SK-N-SH (cell line): ENCODE data around the gene RMDN3. TPM values are rescaled to one million over a fixed set of nuclear protein-coding genes. Genes with fewer than 3 reads are reported as not detected.

Experiments used
- CTCF ChIA-PET: fragments of 300-600, 350-600 bp; formaldehyde crosslinking; extraction: SDS; loops from one replicate; lab custom pipeline; 2021; lab: Yijun Ruan, JAX
- POLR2A ChIA-PET: fragments of 350-600 bp; sonication (Branson Sonifier 250); formaldehyde crosslinking; extraction: SDS; loops from one replicate; lab custom pipeline; 2020; ENCODE audit warnings: antibody characterized with exemption, inconsistent platforms; lab: Yijun Ruan, JAX
- DNase-seq: peaks from one replicate; pipeline ENCODE4 v3.0.0; 2012
- H2AFZ ChIP-seq: fragments of 200-600 bp; sonication (generic); 2 replicates; pipeline ENCODE4 v1.8.1; 2016; ENCODE audit warnings: antibody characterized with exemption, mild to moderate bottlenecking, low read depth
- H3F3A ChIP-seq: fragments of 200-600 bp; sonication (generic); replicated peaks from 2 replicates; pipeline ENCODE3; 2016; ENCODE audit warnings: antibody characterized with exemption, mild to moderate bottlenecking; ENCODE audit not compliant: insufficient read depth
- H3K27ac ChIP-seq, 2 experiments: fragments of 200-500 bp in 1 of 2; fragments of 200-600 bp in 1 of 2; sonication (Bioruptor generic) in 1 of 2; sonication (generic), shearing (Covaris generic) in 1 of 2; 2 replicates each; pipeline versions ENCODE4 v1.5.1 to v1.6.1; 2014 to 2016; ENCODE audit warnings: low read depth in 2 of 2, inconsistent platforms in 1 of 2, low read length in 1 of 2, mild to moderate bottlenecking in 1 of 2, mixed read lengths in 1 of 2
- H3K27me3 ChIP-seq: fragments of 200-600 bp; sonication (generic), shearing (Covaris generic); 2 replicates; pipeline ENCODE4 v1.6.1; 2016; ENCODE audit warnings: mixed run types; ENCODE audit not compliant: insufficient read depth
- H3K36me3 ChIP-seq, 2 experiments: fragments of 200-500 bp in 1 of 2; fragments of 200-600 bp in 1 of 2; sonication (Bioruptor generic) in 1 of 2; sonication (generic) in 1 of 2; replicated peaks in 1 of 2; 2 replicates each; pipeline versions ENCODE3 to v1.5.1; 2014 to 2016; ENCODE audit warnings: low read length in 1 of 2, mild to moderate bottlenecking in 1 of 2; ENCODE audit not compliant: insufficient read depth in 2 of 2, control insufficient read depth in 1 of 2
- H3K4me1 ChIP-seq, 2 experiments: fragments of 200-500 bp in 1 of 2; fragments of 200-600 bp in 1 of 2; sonication (Bioruptor generic) in 1 of 2; sonication (generic), shearing (Covaris generic) in 1 of 2; 2 replicates each; pipeline versions ENCODE4 v1.5.1 to v1.6.1; 2014 to 2016; ENCODE audit warnings: low read depth in 1 of 2, low read length in 1 of 2, mixed run types in 1 of 2; ENCODE audit not compliant: insufficient read depth in 2 of 2, control insufficient read depth in 1 of 2
- H3K4me2 ChIP-seq: fragments of 200-600 bp; sonication (generic), shearing (Covaris generic); 2 replicates; pipeline ENCODE4 v1.6.1; 2017; ENCODE audit warnings: mixed run types
- H3K4me3 ChIP-seq, 2 experiments: fragments of 200-500 bp in 1 of 2; fragments of 200-600 bp in 1 of 2; sonication (Bioruptor generic) in 1 of 2; sonication (generic), shearing (Covaris generic) in 1 of 2; 2 replicates each; pipeline versions ENCODE4 v1.5.1 to v1.8.1; 2014 to 2016; ENCODE audit warnings: low read depth in 2 of 2, inconsistent platforms in 1 of 2, low read length in 1 of 2, mild to moderate bottlenecking in 1 of 2, mixed read lengths in 1 of 2, moderate library complexity in 1 of 2
- H3K79me2 ChIP-seq: fragments of 200-600 bp; sonication (generic); 2 replicates; pipeline ENCODE4 v1.8.1; 2017; ENCODE audit warnings: mild to moderate bottlenecking; ENCODE audit not compliant: insufficient read depth
- H3K9ac ChIP-seq: fragments of 200-600 bp; sonication (generic); 2 replicates; pipeline ENCODE4 v1.6.1; 2017; ENCODE audit warnings: mixed run types
- H3K9me2 ChIP-seq: fragments of 200-600 bp; sonication (generic); 2 replicates; pipeline ENCODE4 v1.6.1; 2017; ENCODE audit warnings: mixed run types
- H3K9me3 ChIP-seq: fragments of 200-600 bp; sonication (generic); 2 replicates; pipeline ENCODE4 v1.6.1; 2017; ENCODE audit warnings: mixed run types, mild to moderate bottlenecking, moderate library complexity
- H4K20me1 ChIP-seq: fragments of 200-600 bp; sonication (generic); 2 replicates; pipeline ENCODE4 v1.6.1; 2017; ENCODE audit warnings: mild to moderate bottlenecking, mixed run types; ENCODE audit not compliant: insufficient read depth
- FOXJ3 ChIP-seq: sonication (generic); formaldehyde crosslinking; IDR thresholded peaks from 2 replicates; pipeline ENCODE4 v1.5.1; 2020; ENCODE audit warnings: mild to moderate bottlenecking, missing genetic modification reagents
- FOXM1 ChIP-seq: IDR thresholded peaks from 2 replicates; pipeline ENCODE4 v1.4.0; 2012; ENCODE audit warnings: low read depth, mild to moderate bottlenecking
- GATA2 ChIP-seq: sonication (generic); formaldehyde crosslinking; IDR thresholded peaks from 2 replicates; pipeline ENCODE4 v1.5.0; 2020; ENCODE audit warnings: mild to moderate bottlenecking, missing genetic modification reagents
- JUND ChIP-seq: IDR thresholded peaks from 2 replicates; pipeline ENCODE4 v1.4.0; 2012
- MEF2A ChIP-seq: IDR thresholded peaks from 2 replicates; pipeline ENCODE4 v1.4.0; 2012; ENCODE audit warnings: low read depth, borderline replicate concordance
- RAD21 ChIP-seq: IDR thresholded peaks from 2 replicates; pipeline ENCODE4 v1.6.1; 2012; ENCODE audit warnings: mild to moderate bottlenecking, low read length
- SIN3A ChIP-seq: IDR thresholded peaks from 2 replicates; pipeline ENCODE4 v1.6.1; 2012; ENCODE audit warnings: low read depth, mild to moderate bottlenecking, low read length, moderate library complexity, borderline replicate concordance
- TCF12 ChIP-seq: IDR thresholded peaks from 2 replicates; pipeline ENCODE4 v1.4.0; 2012
- USF2 ChIP-seq: fragments of 150-350 bp; IDR thresholded peaks from 2 replicates; pipeline ENCODE4 v1.6.1; 2017; ENCODE audit warnings: antibody characterized with exemption, low read length, low read depth, borderline replicate concordance
- YY1 ChIP-seq: IDR thresholded peaks from 2 replicates; pipeline ENCODE4 v1.4.0; 2012; ENCODE audit warnings: low read depth, mild to moderate bottlenecking
- ZBTB33 ChIP-seq: IDR thresholded peaks from 2 replicates; pipeline ENCODE4 v1.4.0; 2012; ENCODE audit warnings: low read depth, borderline replicate concordance
- WGBS: methylation state at CpG from one replicate; pipeline ENCODE4 v1.1.6; 2017; ENCODE audit warnings: low lambda C conversion rate; 5-methylcytosine and 5-hydroxymethylcytosine counted together
- polyA plus RNA-seq, 3 experiments: library from polyadenylated mRNA; depleted of rRNA; stranded (reverse); fragments of >200 nt; gene quantifications; 2 replicates each; pipeline ENCODE4 v1.2.3, GENCODE V29; 2012
- TF ChIP-seq, protein P1 (sequence below): IDR thresholded peaks from 2 replicates; pipeline ENCODE4; 2012
- TF ChIP-seq, protein P2 (sequence below): IDR thresholded peaks from 2 replicates; pipeline ENCODE4 v1.6.1; 2012; ENCODE audit warnings: mild to moderate bottlenecking, low read depth, low read length, moderate library complexity
- TF ChIP-seq, protein P3 (sequence below): fragments of 150-350 bp; IDR thresholded peaks from 2 replicates; pipeline ENCODE4 v1.6.1; 2016; ENCODE audit warnings: mild to moderate bottlenecking, low read depth, low read length
- TF ChIP-seq, protein P4 (sequence below): IDR thresholded peaks from 2 replicates; pipeline ENCODE4 v1.4.0; 2012; ENCODE audit warnings: low read depth

Gene RMDN3
- polyA plus RNA-seq, 1 of the 3 experiments (the other 2 are of a cell fraction): 33.0 TPM

DNA sequence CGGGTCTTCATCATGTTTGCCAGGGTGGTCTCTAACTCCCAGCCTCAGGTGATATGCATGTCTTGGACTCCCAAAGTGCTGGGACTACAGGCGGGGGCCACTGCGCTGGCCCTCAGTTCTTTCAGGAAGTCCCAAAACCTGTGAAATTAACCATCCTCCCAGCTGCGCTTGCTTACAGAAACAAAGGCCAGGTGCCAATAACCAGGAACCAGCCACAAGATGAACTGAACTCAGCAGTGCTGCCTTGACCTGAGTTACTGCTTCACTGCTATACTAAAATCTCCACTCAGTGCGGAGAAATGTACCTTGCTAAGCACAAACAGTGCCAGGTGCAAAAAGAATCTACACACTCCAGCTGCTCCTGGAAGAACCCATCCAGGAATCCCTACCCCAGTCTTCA lies 4.9 kb upstream of the RMDN3 start:
- peaks cover 7% of the 10 kb centered on the region for H3F3A ChIP-seq
- H2AFZ ChIP-seq: no peak overlapping the region
- no peak overlapping the region for H3K4me3 ChIP-seq
- H3K9me2 ChIP-seq: no peaks in the 10 kb centered on the region
- no peaks in the 10 kb centered on the region for H4K20me1 ChIP-seq
- H3K27ac ChIP-seq: no peak overlapping the region
- no peaks in the 10 kb centered on the region for H3K27me3 ChIP-seq
- no peak overlapping the region for H3K4me2 ChIP-seq
- CTCF ChIA-PET: interaction anchor here (1.1 to 1.5 kb wide), 4 partner anchors 9 to 26 kb away, joined by 3 to 4 read pairs (median 4); no protein-coding TSS in a partner anchor
- no peak overlapping the region for H3K9ac ChIP-seq
- POLR2A ChIA-PET: no interaction called here
- TF ChIP-seq, protein P1, sequence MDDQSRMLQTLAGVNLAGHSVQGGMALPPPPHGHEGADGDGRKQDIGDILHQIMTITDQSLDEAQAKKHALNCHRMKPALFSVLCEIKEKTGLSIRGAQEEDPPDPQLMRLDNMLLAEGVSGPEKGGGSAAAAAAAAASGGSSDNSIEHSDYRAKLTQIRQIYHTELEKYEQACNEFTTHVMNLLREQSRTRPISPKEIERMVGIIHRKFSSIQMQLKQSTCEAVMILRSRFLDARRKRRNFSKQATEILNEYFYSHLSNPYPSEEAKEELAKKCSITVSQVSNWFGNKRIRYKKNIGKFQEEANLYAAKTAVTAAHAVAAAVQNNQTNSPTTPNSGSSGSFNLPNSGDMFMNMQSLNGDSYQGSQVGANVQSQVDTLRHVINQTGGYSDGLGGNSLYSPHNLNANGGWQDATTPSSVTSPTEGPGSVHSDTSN: no peak
- TF ChIP-seq FOXJ3 (CRISPR knock-in tag) (no peak), TCF12 (no peak), ZBTB33 (no peak), RAD21 (no peak), JUND (no peak), MEF2A (no peak), YY1 (no peak), SIN3A (no peak), FOXM1 (no peak), GATA2 (CRISPR knock-in tag) (no peak), USF2 (no peak)
- TF ChIP-seq, protein P2, sequence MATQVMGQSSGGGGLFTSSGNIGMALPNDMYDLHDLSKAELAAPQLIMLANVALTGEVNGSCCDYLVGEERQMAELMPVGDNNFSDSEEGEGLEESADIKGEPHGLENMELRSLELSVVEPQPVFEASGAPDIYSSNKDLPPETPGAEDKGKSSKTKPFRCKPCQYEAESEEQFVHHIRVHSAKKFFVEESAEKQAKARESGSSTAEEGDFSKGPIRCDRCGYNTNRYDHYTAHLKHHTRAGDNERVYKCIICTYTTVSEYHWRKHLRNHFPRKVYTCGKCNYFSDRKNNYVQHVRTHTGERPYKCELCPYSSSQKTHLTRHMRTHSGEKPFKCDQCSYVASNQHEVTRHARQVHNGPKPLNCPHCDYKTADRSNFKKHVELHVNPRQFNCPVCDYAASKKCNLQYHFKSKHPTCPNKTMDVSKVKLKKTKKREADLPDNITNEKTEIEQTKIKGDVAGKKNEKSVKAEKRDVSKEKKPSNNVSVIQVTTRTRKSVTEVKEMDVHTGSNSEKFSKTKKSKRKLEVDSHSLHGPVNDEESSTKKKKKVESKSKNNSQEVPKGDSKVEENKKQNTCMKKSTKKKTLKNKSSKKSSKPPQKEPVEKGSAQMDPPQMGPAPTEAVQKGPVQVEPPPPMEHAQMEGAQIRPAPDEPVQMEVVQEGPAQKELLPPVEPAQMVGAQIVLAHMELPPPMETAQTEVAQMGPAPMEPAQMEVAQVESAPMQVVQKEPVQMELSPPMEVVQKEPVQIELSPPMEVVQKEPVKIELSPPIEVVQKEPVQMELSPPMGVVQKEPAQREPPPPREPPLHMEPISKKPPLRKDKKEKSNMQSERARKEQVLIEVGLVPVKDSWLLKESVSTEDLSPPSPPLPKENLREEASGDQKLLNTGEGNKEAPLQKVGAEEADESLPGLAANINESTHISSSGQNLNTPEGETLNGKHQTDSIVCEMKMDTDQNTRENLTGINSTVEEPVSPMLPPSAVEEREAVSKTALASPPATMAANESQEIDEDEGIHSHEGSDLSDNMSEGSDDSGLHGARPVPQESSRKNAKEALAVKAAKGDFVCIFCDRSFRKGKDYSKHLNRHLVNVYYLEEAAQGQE: no peak
- TF ChIP-seq, protein P3, sequence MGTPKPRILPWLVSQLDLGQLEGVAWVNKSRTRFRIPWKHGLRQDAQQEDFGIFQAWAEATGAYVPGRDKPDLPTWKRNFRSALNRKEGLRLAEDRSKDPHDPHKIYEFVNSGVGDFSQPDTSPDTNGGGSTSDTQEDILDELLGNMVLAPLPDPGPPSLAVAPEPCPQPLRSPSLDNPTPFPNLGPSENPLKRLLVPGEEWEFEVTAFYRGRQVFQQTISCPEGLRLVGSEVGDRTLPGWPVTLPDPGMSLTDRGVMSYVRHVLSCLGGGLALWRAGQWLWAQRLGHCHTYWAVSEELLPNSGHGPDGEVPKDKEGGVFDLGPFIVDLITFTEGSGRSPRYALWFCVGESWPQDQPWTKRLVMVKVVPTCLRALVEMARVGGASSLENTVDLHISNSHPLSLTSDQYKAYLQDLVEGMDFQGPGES: no peak
- TF ChIP-seq, protein P4, sequence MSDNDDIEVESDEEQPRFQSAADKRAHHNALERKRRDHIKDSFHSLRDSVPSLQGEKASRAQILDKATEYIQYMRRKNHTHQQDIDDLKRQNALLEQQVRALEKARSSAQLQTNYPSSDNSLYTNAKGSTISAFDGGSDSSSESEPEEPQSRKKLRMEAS: no peak
- H3K36me3 ChIP-seq: no peaks in the 10 kb centered on the region
- no peaks in the 10 kb centered on the region for H3K9me3 ChIP-seq
- no peak for DNase-seq
- peaks cover 6 to 37% of the 10 kb centered on the region in 2 experiments; a peak in 3 of 4 replicates for H3K4me1 ChIP-seq
- 100% methylated on average over 2 of the region's 5 CpGs for WGBS
- peaks cover under 1% of the 10 kb centered on the region; the same call in 1 of the 2 replicates for H3K79me2 ChIP-seq
